CD4-positive, CD25-positive, alpha-beta regulatory T cell (primary cell): ENCODE measurements around the gene SLC25A52. TPM values are rescaled to one million over a fixed set of nuclear protein-coding genes. Genes with fewer than 3 reads are reported as not detected.
"Not testable (repeated sequence)": the region's sequence is repeated elsewhere in the genome, so short reads cannot be mapped to it uniquely, and the experiment has no call there.

Experiments used
- ATAC-seq, 2 donors: fragments of 150-1000 bp; cut with Tn5 transposase; one replicate each; pipeline ENCODE4 v1.10.0; 2021; ENCODE audit warnings: low read depth in 2 of 2, moderate number of reproducible peaks in 2 of 2, moderate library complexity in 1 of 2
- DNase-seq, 3 donors: peaks; one replicate each; pipeline versions ENCODE4 v3.0.0 to v3.0.0-alpha.2; 2012 to 2022; ENCODE audit warnings: mixed read lengths in 1 of 3
- H3K27ac ChIP-seq: one replicate; pipeline ENCODE4 v1.7.0; 2013; ENCODE audit warnings: mild to moderate bottlenecking, low read length; ENCODE audit not compliant: insufficient read depth, poor library complexity, severe bottlenecking
- H3K27me3 ChIP-seq: one replicate; pipeline ENCODE4 v1.7.0; 2013; ENCODE audit warnings: low read length; ENCODE audit not compliant: control insufficient read depth, insufficient read depth
- H3K36me3 ChIP-seq: one replicate; pipeline ENCODE4 v1.7.0; 2013; ENCODE audit warnings: mild to moderate bottlenecking, low read length, moderate library complexity; ENCODE audit not compliant: control insufficient read depth, insufficient read depth
- H3K4me1 ChIP-seq: 2 replicates; pipeline ENCODE4 v1.7.0; 2013; ENCODE audit warnings: mild to moderate bottlenecking, low read length; ENCODE audit not compliant: insufficient read depth, control insufficient read depth, poor library complexity, severe bottlenecking
- H3K4me3 ChIP-seq: one replicate; pipeline ENCODE4 v1.7.0; 2013; ENCODE audit warnings: low read depth, mild to moderate bottlenecking, low read length, moderate library complexity
- H3K9me3 ChIP-seq, 2 experiments: 1 replicate in 1 of 2; 2 replicates in 1 of 2; pipeline ENCODE4 v1.7.0; 2013; ENCODE audit warnings: low read length in 2 of 2, mild to moderate bottlenecking in 1 of 2, moderate library complexity in 1 of 2; ENCODE audit not compliant: control insufficient read depth in 2 of 2
- H3K27ac Mint-ChIP-seq, 3 donors: one replicate each; pipeline ENCODE4 v1.8.0; 2020 to 2022; ENCODE audit warnings: mild to moderate bottlenecking in 3 of 3, mixed read lengths in 3 of 3, moderate library complexity in 2 of 3
- H3K27me3 Mint-ChIP-seq: one replicate; pipeline ENCODE4 v1.8.0; 2022; ENCODE audit warnings: mild to moderate bottlenecking, mixed read lengths
- H3K36me3 Mint-ChIP-seq: one replicate; pipeline ENCODE4 v1.8.0; 2020; ENCODE audit warnings: mixed read lengths
- H3K4me1 Mint-ChIP-seq, 4 donors: one replicate each; pipeline ENCODE4 v1.8.0; 2020 to 2022; ENCODE audit warnings: mixed read lengths in 4 of 4, mild to moderate bottlenecking in 1 of 4
- H3K4me3 Mint-ChIP-seq, 4 donors: one replicate each; pipeline ENCODE4 v1.8.0; 2020 to 2022; ENCODE audit warnings: mild to moderate bottlenecking in 4 of 4, mixed read lengths in 4 of 4, moderate library complexity in 3 of 4
- H3K9me3 Mint-ChIP-seq, 7 donors: one replicate each; pipeline ENCODE4 v1.8.0; 2020 to 2022; ENCODE audit warnings: mixed read lengths in 7 of 7, mild to moderate bottlenecking in 3 of 7, moderate library complexity in 2 of 7
- polyA plus RNA-seq, 4 donors: library from polyadenylated mRNA; unstranded; fragments of 300-500 nt; fragmentation: Illumina TruSeq; gene quantifications; one replicate each; pipeline ENCODE4 v1.2.3, GENCODE V29; 2021
- total RNA-seq: library from RNA; stranded (reverse); gene quantifications from one replicate; pipeline ENCODE4 v1.2.3, GENCODE V29; 2022

SLC25A52 gene
- total RNA-seq (not detected), polyA plus RNA-seq (not detected)

GRCh38 chr18:31760695-31761094, at the start of gene SLC25A52:
Gene SLC25A52 (minus strand): TSS chr18:31760880. CDS start chr18:31760661, 219 bp downstream.
- H3K9me3 Mint-ChIP-seq, result peaks cover 0 to 5% (median 0%) of the 10 kb centered on the region in 7 donors
- H3K27ac ChIP-seq, result no peak within 1 kb of the TSS
- DNase-seq (no peak), ATAC-seq (no peak)
- H3K27ac Mint-ChIP-seq, result no peak within 1 kb of the TSS
- H3K36me3 Mint-ChIP-seq, result no peaks in the 10 kb centered on the region
- no peaks in the 10 kb centered on the region for H3K4me1 Mint-ChIP-seq
- H3K36me3 ChIP-seq, result no peaks in the 10 kb centered on the region
- H3K4me1 ChIP-seq, result no peaks in the 10 kb centered on the region
- H3K27me3 ChIP-seq, result no peaks in the 10 kb centered on the region
- no peaks in the 10 kb centered on the region for H3K9me3 ChIP-seq
- no peak within 1 kb of the TSS for H3K4me3 Mint-ChIP-seq
- no peak within 1 kb of the TSS for H3K4me3 ChIP-seq
- peaks cover 10% of the 10 kb centered on the region for H3K27me3 Mint-ChIP-seq

- not testable (repeated sequence) for H3K9me3 ChIP-seq, H3K9me3 Mint-ChIP-seq, H3K36me3 ChIP-seq, H3K4me3 Mint-ChIP-seq, H3K4me1 ChIP-seq, H3K27ac ChIP-seq, DNase-seq, H3K27me3 ChIP-seq, H3K27ac Mint-ChIP-seq, H3K4me3 ChIP-seq, ATAC-seq, H3K4me1 Mint-ChIP-seq, H3K27me3 Mint-ChIP-seq, H3K36me3 Mint-ChIP-seq
Measured at GRCh38 chr18:31809049-31809448, 48.4 kb upstream of the SLC25A52 start.

- ATAC-seq, result no peak
- DNase-seq, result no peak
- no peak overlapping the region for H3K27ac ChIP-seq
- H3K4me3 ChIP-seq, result no peak overlapping the region
- H3K9me3 Mint-ChIP-seq, result no peaks in the 10 kb centered on the region
- no peaks in the 10 kb centered on the region for H3K27me3 ChIP-seq
- no peaks in the 10 kb centered on the region for H3K36me3 ChIP-seq
- H3K4me3 Mint-ChIP-seq, result no peak overlapping the region
- no peak overlapping the region for H3K27ac Mint-ChIP-seq
- no peaks in the 10 kb centered on the region for H3K9me3 ChIP-seq
- H3K36me3 Mint-ChIP-seq, result no peaks in the 10 kb centered on the region
- H3K4me1 ChIP-seq, result no peaks in the 10 kb centered on the region
- peaks cover 6% of the 10 kb centered on the region for H3K27me3 Mint-ChIP-seq
- no peaks in the 10 kb centered on the region for H3K4me1 Mint-ChIP-seq
Measured at GRCh38 chr18:31801078-31801477, 40.4 kb upstream of the SLC25A52 start.

- not testable (repeated sequence) for H3K4me1 Mint-ChIP-seq, H3K36me3 ChIP-seq, H3K27me3 ChIP-seq, H3K9me3 ChIP-seq, H3K27ac ChIP-seq, H3K27me3 Mint-ChIP-seq, DNase-seq, H3K36me3 Mint-ChIP-seq, H3K4me3 Mint-ChIP-seq, H3K27ac Mint-ChIP-seq, ATAC-seq, H3K4me3 ChIP-seq, H3K9me3 Mint-ChIP-seq, H3K4me1 ChIP-seq
Measured at GRCh38 chr18:31799257-31799656, 38.6 kb upstream of the SLC25A52 start.

- peaks cover 0 to 1% (median 0%) of the 10 kb centered on the region in 7 donors for H3K9me3 Mint-ChIP-seq
- no peaks in the 10 kb centered on the region for H3K4me1 Mint-ChIP-seq
- H3K27ac Mint-ChIP-seq, result no peak overlapping the region
- DNase-seq, result no peak
- Histone ChIP-seq H3K4me3 (no peak overlapping the region), H3K36me3 (no peaks in the 10 kb centered on the region), H3K27me3 (no peaks in the 10 kb centered on the region), H3K4me1 (no peaks in the 10 kb centered on the region), H3K27ac (no peak overlapping the region), H3K9me3 (no peaks in the 10 kb centered on the region)
- H3K36me3 Mint-ChIP-seq, result no peaks in the 10 kb centered on the region
- no peak for ATAC-seq
- peaks cover 6% of the 10 kb centered on the region for H3K27me3 Mint-ChIP-seq
- no peak overlapping the region for H3K4me3 Mint-ChIP-seq
Measured at GRCh38 chr18:31798399-31798798, 37.7 kb upstream of the SLC25A52 start.

GRCh38 chr18:31795747-31796146, 35.1 kb upstream of the SLC25A52 start:
- H3K4me3 ChIP-seq, result no peak overlapping the region
- no peak for ATAC-seq
- Mint-ChIP-seq H3K27me3 (peaks cover 6% of the 10 kb centered on the region), H3K4me1 (no peaks in the 10 kb centered on the region), H3K4me3 (no peak overlapping the region), H3K36me3 (no peaks in the 10 kb centered on the region), H3K9me3 (peaks cover 0 to 1% (median 0%) of the 10 kb centered on the region in 7 donors), H3K27ac (no peak overlapping the region)
- H3K9me3 ChIP-seq, result no peaks in the 10 kb centered on the region
- H3K27me3 ChIP-seq, result no peaks in the 10 kb centered on the region
- H3K36me3 ChIP-seq, result no peaks in the 10 kb centered on the region
- no peaks in the 10 kb centered on the region for H3K4me1 ChIP-seq
- no peak overlapping the region for H3K27ac ChIP-seq
- DNase-seq, result no peak

- H3K36me3 Mint-ChIP-seq, result no peaks in the 10 kb centered on the region
- ATAC-seq (no peak), DNase-seq (no peak)
- H3K4me3 Mint-ChIP-seq, result no peak overlapping the region
- Histone ChIP-seq H3K27ac (no peak overlapping the region), H3K4me1 (no peaks in the 10 kb centered on the region), H3K9me3 (no peaks in the 10 kb centered on the region), H3K4me3 (no peak overlapping the region), H3K27me3 (no peaks in the 10 kb centered on the region), H3K36me3 (no peaks in the 10 kb centered on the region)
- H3K27ac Mint-ChIP-seq, result no peak overlapping the region
- peaks cover 0 to 2% (median 0%) of the 10 kb centered on the region in 7 donors for H3K9me3 Mint-ChIP-seq
- H3K27me3 Mint-ChIP-seq, result peaks cover 6% of the 10 kb centered on the region
- H3K4me1 Mint-ChIP-seq, result no peaks in the 10 kb centered on the region
Measured at GRCh38 chr18:31793531-31793930, 32.9 kb upstream of the SLC25A52 start.

GRCh38 chr18:31792580-31792911, 31.9 kb upstream of the SLC25A52 start:
- no peaks in the 10 kb centered on the region for H3K27me3 ChIP-seq
- H3K27ac ChIP-seq, result no peak overlapping the region
- Mint-ChIP-seq H3K27me3 (peaks cover 12% of the 10 kb centered on the region), H3K27ac (no peak overlapping the region), H3K4me1 (no peaks in the 10 kb centered on the region), H3K9me3 (peaks cover 0 to 2% (median 0%) of the 10 kb centered on the region in 7 donors), H3K36me3 (no peaks in the 10 kb centered on the region), H3K4me3 (no peak overlapping the region)
- no peaks in the 10 kb centered on the region for H3K4me1 ChIP-seq
- no peak for DNase-seq
- H3K36me3 ChIP-seq, result no peaks in the 10 kb centered on the region
- no peak overlapping the region for H3K4me3 ChIP-seq
- ATAC-seq, result no peak
- H3K9me3 ChIP-seq, result no peaks in the 10 kb centered on the region
